ENCODE measurements around the gene RRAGD.
A peak's percentile ranks its signal among the peaks of the same experiment; 100 is the strongest.
"Not testable (repeated sequence)": the region's sequence is repeated elsewhere in the genome, so short reads cannot be mapped to it uniquely, and the experiment has no call there.

The RRAGD gene

DNA sequence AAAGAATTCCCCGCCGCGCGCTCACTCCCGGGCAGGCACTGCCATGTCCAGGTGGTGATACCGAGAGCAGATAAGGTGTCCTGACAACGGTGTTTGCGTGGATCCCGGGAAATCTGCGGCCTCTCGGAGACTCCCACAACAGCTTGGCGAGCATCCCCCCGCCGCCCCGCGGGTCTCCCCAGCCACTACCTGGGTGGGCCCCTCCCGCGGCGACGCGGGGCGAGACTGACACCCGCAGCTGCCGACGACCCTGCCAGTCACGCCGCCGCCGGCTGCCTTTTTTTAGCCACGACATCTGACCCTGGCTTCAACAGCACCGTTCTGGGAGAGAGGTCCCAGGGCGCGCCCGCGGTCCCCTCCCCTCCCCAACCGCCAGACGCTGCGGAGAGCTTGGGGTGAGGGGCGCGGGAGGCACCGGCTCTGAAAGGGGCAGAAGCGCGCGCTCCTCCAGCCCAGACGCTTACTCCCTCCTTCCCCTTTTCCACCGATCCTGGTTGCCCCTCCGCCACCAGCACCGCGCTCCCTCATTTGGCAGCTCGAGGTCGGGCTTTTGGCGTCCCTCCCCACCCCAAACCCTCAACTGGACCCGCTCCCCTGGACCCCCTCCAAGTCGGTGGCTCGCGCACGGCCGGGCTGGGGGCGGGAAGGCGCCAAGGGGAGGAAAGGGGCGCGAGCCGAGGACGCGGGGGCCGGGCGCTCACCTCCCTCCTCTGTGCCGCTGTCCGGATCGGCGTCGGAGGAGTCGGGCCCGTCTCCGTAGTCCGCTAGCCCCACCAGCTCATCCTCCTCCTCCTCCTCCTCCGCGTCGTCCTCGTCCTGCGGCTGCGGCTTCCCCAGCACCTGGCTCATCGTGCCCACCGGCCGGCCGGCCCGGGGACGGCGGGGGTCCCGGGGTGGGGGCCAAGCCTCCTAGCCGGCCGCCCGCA, 665 bp downstream of the RRAGD start:
- DNase-seq = peak; percentile 26

DNA sequence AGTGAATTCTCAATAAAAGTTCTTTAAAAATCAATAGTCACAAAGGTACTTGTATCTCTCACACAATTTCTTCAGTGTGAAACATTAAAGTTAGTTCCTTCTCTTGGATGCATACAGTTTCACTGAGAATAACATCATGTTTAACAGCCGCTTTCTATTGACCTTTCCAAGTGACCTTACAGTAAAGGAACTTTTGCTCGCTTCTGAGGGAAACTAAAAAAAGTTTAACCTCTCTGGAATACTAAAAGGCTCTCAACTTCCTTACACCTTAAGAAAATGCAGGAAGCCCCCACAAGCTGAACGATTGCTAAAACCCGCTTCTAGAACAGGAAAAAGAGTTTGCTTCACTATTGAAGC, 1.3 kb downstream of the RRAGD start:
- DNase-seq = no peak

DNA sequence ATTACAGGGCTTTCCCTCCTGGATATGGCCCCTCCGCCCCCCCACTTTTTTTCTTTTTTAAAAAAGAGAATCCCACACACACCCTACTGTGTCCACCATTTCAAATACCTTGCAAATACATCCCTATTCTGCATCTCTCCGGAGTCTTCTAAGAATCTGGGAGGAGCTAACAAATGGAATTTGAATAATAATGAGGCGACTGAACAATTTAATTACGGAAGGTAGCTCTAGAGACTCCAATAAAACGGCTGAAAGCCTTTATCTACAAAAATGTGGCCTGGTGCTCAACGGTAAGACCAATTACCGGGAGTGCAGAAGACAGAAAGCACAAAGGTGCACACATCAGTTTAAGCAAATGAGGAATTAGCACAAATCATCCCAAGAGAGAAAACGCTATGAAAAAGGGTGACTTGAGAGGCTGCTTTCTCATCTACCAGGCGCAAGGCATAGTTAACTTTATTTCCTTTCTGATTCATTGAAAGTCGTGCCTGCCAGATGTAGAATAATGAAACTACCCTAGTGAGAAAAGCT, 1.8 kb downstream of the RRAGD start:
- DNase-seq = no peak

DNA sequence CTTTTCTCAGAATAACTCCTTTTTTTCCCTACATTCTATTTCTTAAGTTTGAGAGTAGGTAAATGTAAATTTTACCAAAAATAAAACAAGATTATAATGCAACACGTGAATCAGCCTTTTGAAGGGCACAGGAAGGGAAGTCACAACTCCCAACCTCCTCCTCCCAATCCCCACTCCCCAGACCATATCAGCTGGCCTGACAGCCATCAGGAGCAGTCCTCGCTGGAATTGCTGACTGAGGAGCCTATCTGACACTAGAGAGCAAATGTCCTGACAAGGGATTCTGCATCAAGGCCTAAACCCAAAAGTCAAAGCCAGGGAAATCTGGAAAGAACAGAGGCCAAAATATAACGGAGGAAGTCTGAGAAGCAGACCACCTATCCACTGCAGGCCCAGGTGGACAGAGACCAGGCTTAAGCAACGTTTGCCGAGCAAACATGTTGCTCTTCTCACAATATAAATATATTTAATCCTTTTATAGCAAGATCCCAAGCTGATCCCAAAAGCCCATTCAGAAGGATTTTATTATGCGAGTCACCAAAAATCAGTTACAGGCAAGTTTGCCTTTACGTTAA, 2.5 kb downstream of the RRAGD start:
- DNase-seq = no peak

DNA sequence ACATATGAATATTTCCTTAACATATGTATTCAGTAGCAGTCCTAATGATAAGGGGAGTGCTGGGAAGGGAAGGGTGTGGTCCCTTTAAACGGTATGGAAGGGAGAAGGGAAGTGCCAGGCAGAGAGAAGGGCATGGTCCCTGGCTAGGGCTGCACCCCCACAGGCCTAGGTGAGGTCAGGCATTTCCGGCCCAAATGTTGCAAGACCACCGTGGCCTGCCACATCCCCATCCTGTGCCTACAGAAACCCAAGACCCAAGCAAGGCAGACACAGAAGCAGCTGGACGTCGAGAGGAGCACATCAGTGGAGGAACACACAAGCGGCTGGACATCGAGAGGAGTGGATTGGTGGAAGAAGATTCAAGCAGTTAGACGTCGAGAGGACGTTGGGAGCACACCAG, 5.9 kb downstream of the RRAGD start:
- no peak for DNase-seq

DNA sequence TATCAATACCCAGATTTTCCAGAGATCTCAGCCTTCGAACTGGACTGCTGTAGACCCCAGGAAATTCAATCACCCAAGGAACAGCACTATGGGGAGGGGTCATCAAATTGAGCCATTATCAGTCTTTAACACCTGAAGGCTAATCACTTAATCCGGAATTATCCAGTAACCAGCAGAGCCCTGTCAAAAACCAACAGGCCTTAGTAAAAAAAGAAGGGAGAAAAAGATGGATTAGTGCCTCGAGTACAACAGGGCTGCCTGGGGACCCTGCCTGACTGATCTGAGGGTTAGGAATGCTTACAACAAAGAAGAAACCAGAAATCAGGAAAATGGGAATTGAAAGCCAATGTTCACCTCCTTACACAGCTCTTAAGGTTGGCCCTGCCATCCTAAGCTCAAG, 7.6 kb downstream of the RRAGD start:
- DNase-seq = no peak

DNA sequence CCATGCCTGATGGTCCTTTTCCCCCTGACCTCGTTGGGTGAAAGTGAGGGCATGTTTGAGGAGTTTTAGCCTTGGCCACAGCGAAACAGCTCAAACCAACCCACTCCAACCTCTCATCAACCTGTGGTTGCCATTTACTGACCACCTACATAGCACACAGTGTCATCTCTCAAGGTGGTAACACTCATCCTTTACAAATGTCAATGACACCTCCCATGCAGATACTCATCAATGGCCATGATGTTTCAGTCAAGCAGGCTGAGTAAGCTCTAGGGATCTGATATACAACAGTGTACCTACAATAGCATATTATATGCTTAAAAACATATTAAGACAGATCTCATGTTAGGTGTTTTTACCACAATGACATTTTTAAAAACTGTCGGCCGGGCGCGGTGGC, 9.3 kb downstream of the RRAGD start:
- no peak for DNase-seq

DNA sequence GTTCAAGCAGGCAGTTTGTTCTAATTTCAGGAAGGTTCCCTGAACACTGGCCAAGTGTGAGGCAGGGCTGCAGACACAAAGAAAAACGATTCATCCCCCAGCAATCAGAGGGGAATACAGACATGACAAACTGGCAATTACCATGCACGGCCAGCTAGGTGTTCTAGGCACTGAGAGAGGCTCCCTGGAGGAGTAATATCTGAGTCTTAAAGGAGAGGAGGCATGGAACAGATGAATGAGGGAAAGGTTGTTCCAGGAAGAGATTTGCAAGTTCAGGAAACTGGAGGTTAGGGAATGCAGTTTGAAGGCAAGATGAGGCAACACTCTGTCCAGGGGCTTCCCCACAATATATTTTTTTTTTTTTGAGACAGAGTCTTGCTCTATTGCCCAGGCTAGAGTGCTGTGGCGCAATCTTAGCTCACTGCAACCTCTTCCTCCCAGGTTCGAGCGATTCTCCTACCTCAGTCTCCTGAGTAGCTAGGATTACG, 11.1 kb downstream of the RRAGD start:
- no peak for DNase-seq

DNA sequence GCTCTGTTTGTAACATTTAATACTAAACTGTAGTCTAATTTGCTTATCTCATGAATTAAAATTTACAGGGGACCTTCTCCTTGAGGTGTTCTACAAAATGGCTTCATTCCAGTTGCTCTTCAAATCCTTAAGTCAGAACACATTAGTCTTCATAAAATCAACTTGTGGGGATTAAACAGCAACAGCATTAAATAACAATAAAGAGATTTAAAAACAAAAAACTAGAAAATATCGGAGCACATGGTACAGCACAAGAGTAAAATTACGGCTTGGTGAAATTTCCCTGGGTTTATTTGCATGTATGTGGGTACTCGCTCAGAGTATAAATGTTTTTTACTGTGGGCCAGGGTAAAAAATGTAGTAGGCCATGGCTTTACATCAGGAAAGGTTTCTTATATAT, 12.0 kb downstream of the RRAGD start:
- DNase-seq = no peak

DNA sequence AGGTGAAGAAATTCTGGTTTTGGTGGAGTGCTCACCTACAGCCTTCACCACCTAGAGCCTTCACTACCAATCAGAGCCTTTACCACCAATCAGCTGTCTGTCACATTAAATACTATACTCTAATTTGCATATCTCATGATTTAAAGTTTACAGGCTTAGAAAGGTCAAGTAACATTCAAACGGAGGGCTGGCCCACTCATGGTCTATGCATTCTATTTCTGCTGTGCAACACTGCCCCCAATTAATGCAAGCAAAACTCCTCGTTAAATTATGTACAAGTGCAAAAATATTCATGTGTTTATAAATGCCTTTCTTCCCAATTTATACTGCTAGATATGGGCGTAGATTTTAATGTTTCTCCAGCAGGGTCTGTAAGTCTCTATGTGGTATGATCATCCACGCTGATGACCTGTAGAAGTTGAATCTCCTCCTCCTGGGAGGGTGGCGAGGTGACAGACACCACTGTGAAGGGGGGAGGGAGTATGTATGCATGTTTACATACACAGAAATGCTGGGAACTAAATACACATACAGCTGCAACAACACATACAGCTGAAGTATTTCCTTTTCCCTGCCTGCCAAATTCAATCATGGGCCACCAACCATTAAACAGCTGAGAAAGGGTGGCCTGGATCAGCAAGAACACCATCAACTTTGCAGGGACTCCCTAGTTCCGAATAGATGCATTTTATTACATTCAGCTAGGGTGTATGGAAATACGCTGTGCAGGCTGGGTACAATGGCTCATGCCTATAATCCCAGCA, 13.1 kb downstream of the RRAGD start:
- no peak for DNase-seq

DNA sequence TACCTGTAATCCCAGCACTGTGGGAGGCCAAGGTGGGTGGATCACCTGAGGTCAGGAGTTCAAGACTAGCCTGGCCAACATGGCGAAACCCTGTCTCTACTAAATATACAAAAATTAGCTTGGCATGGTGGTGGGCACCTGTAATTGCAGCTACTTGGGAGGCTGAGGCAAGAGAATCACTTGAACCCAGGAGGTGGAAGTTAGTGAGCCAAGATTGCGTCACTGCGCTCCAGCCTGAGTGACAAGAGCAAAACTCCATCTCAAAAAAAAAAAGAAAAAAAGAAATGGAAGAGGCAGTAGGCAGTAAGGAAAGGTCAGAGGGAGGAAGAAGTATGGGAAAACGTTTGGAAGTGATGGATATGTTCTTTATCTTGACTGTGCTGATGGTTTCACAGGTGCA, 14.2 kb downstream of the RRAGD start:
- not testable (repeated sequence) for DNase-seq

DNA sequence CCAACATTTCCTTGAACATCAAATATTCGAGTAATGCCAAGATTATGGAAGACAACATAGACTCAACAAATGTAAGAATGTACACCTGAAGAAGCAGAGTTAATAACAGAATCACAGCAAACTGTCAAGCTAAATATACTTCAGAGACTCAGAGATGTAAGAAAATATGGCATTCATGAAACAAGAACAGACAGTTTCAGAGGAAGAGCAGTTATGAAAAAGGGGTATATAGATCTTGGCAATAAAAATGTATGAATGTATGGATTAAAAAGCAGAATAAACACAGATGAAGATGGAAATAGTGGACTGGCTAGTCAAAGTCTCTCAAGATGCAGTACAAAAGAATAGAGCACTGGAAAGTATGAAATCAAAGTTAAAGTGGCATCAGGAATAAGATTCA, 18.4 kb downstream of the RRAGD start:
- DNase-seq = no peak

DNA sequence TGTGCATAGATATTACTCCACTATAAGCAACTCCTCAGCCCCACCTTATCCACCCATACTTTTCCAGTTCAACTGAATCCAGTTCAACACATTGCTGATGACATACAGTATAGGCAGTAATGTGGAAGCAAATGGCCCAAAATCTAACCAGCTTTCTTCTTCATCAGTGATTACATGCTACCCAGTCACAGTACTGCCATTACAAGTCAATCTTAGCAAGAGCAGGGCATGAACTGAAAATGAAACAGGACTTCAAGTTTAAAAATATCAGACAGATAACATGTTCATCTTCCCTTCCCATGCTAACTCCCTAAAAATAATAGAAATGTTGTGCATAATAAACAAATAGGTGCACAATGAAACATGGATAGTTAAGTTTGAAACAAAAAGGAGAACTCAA, 19.2 kb downstream of the RRAGD start:
- DNase-seq = no peak

DNA sequence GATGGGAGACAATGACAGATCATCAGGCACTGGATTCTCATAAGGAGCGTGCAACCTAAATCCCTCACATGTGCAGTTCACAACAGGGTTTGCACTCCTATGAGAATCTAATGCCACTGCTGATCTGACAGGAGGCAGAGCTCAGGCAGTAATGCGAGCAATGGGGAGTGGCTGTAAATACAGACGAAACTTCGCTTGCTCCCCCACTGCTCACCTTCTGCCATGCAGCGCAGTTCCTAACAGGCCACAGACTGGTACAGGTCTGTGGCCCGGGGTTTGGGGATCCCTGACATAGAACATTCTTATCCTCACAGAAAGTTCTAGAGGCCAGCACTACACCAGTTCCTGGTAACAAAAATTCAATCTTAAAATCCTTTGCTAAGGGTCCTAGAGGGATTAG, 23.2 kb downstream of the RRAGD start:
- DNase-seq = no peak

DNA sequence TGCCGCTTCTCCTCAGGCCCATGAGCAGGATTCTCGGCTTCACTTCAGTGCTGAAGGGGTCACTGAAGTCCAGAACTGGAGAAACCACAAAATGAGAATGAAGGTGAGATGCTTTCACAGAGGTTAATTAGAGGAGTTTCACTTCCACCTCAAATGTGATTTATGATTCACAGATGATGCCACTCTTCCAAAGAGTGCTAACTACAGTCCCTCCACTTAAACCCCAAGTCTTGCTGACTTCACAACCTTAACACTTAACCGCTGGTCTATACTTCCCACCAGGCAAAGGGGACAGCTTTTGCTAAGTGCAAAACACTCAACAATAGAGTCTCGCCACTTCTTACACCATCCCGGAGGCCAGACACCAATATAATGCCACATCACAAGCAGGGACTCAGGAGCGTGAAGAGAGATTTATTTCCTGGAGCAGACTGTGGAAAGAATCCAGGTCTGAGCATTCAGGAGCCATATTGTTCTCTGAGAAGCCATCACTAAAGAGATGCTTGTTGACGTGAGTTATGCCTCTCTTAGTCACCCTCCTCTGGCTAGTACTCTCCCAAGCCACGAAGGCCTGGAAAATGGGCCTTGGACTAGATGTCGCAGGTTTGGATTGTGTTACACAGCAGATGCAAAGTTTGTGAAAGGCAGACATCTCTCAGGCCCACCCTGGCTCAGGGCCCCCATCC, 24.4 kb downstream of the RRAGD start:
- DNase-seq = no peak

DNA sequence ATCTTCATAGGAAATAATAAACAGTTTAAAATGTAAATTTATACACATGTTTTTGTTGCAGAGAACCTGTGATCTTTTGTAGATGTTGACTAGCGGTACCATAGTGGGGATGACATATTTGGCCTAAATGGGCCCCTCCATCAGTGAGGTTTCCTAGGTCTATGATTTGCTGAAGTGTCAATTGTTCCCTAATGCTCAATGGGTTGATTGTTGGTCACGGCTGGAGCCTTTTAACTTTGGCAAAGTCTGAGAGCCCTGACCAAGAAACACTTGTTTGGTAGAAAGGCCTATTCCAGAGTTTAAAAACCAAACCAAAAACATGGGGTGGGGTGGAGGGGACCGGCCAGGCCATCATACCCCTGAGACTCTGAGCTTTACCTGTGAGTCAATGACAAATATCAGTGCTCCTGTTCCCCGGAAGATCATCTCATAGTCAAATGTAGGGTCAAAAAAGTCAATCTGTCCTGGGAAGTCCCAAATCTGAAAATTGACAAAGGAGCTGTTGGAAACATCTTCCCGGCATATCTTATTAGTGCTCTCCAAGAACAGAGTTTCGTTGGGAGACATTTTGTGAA, 25.1 kb downstream of the RRAGD start:
- DNase-seq = no peak

DNA sequence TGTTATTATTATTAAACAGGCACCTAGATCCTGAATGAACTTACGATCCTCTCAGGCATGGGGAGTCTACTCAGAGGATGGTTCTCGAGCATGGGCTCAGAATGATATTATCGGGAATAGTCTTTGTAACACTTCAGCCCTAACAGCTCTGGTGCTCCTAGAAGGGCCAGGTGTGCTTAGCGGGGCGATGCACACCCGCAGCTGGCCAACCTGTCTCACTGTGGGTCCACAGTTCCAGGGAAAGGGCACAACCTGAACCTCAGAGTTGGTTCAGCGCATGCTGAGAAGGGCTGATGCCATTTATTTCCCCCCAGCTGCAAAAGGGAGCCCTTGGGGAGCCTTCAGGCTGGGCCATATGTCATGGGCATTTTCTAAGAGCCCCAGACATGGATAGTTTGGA, 26.2 kb downstream of the RRAGD start:
- DNase-seq = no peak

DNA sequence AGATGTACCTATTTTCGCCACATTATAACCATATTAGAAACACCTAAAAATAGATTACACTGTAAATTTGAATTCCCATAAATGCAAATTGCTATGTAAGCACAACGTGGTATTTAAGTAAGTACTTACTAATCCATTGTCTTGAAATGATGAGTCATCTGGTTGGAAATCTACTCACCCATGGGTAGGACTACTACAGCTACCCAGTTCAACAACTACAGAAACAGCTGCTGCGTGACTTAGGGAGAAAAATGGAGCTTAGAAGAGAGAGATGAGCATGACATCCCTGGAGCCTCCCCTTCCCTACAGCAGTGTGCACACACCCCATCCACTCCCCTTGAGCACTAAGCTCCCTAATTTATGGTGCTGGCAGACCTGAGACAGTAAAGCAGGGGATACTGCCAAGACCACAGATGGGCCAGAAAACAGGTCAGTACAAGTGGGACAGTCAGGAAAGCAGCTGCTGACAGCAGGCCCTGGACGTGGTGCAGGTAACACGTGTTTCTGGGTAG, 26.9 kb downstream of the RRAGD start:
- DNase-seq = no peak

DNA sequence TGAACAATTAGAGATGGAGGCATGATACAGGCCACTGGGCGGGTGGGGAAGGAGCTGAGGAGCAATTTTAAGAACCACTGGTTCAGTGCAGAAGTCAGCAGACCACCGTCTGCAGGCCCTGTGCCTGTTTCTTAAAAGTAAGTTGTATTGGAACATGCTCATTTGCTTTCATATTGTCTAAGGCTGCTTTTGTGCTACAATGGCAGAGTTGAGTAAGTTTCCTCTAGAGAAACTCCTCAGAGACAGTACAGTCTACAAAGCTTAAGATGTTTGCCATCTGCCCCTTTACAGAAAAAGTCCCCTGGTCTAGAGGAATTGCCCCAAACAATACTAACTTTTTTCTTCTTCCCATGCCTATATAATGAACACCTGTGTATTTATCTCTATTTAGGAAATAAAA, 31.0 kb downstream of the RRAGD start:
- DNase-seq = no peak

DNA sequence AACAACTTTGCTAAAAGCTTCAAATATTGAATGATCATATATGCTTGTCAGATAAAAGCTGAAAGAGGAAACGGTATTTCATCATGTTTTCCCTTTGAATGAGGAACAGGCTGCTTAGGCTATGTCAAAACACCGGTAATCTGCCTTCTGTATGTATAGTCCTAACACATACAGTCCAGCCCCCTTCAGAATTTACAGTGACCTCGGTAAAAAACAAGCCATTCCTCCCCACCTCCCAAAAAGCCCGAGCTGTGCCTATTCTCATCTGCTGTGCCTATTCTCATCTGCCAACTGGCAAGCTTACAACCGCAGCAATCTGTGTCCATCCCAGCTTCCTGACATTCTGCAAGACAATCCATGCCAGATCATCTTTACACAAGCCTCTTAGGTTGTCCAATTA, 32.8 kb downstream of the RRAGD start:
- DNase-seq = no peak

DNA sequence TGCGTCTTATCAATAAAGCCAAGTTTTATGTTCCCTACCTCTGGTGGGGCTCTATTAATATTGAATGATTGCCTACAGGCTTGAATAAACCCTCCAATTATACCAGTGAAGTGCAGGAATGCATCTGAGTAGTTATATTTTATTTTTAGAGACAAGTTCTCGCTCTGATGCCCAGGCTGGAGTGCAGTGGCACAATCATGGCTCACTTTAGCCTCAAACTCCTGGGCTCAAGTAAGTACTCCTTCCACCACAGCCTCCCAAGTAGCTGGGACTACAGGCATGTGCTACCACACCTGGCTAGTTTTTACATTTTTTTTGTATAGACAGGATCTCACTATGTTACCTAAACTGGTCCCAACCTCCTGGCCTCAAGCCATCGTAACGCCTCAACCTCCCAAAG, 33.4 kb downstream of the RRAGD start:
- no peak for DNase-seq
